Loucy (cell line): Measurements from ENCODE around the gene SERAC1.

Experiments
- H2AFZ ChIP-seq: fragments of 200-600 bp; sonication (generic); 2 replicates; pipeline ENCODE4 v1.6.0; 2016; ENCODE audit warnings: antibody characterized with exemption, mild to moderate bottlenecking, low read length, moderate library complexity
- H3F3A ChIP-seq: fragments of 200-600 bp; 2 replicates; pipeline ENCODE4 v1.6.0; 2016; ENCODE audit warnings: antibody characterized with exemption, low read depth, mild to moderate bottlenecking
- H3K27me3 ChIP-seq: fragments of 200-600 bp; sonication (generic); 2 replicates; pipeline ENCODE4 v1.6.1; 2014; ENCODE audit warnings: low read length, mild to moderate bottlenecking; ENCODE audit not compliant: insufficient read depth, poor library complexity, severe bottlenecking
- H3K36me3 ChIP-seq: fragments of 200-600 bp; sonication (generic); 2 replicates; pipeline ENCODE4 v1.6.1; 2016; ENCODE audit warnings: low read length; ENCODE audit not compliant: insufficient read depth
- H3K4me1 ChIP-seq: fragments of 200-600 bp; sonication (generic); 2 replicates; pipeline ENCODE4 v1.5.1; 2014; ENCODE audit warnings: low read length, mild to moderate bottlenecking; ENCODE audit not compliant: insufficient read depth, poor library complexity, severe bottlenecking
- H3K4me2 ChIP-seq: fragments of 200-600 bp; sonication (generic); 2 replicates; pipeline ENCODE4 v1.6.0; 2014; ENCODE audit warnings: antibody characterized with exemption, low read length, low read depth, mild to moderate bottlenecking; ENCODE audit not compliant: poor library complexity, severe bottlenecking
- H3K4me3 ChIP-seq: fragments of 200-600 bp; sonication (generic); 2 replicates; pipeline ENCODE4 v1.5.1; 2014; ENCODE audit warnings: low read length, mild to moderate bottlenecking, mixed read lengths; ENCODE audit not compliant: poor library complexity, severe bottlenecking
- H3K79me2 ChIP-seq: fragments of 200-600 bp; sonication (generic); 2 replicates; pipeline ENCODE4 v1.6.1; 2014; ENCODE audit warnings: low read length; ENCODE audit not compliant: insufficient read depth
- H3K9ac ChIP-seq: fragments of 200-600 bp; sonication (generic); 2 replicates; pipeline ENCODE4 v1.6.0; 2014; ENCODE audit warnings: mild to moderate bottlenecking, low read depth, low read length, moderate library complexity; ENCODE audit not compliant: poor library complexity, severe bottlenecking
- H3K9me2 ChIP-seq: fragments of 200-600 bp; sonication (generic); replicated peaks from 2 replicates; pipeline ENCODE4 v1.6.1; 2016; ENCODE audit warnings: low read depth, low read length, mixed read lengths
- H3K9me3 ChIP-seq: fragments of 200-600 bp; sonication (generic); 2 replicates; pipeline ENCODE4 v1.6.1; 2014; ENCODE audit warnings: mild to moderate bottlenecking, antibody characterized with exemption, low read length, low read depth; ENCODE audit not compliant: insufficient read depth
- H4K20me1 ChIP-seq: fragments of 200-600 bp; sonication (generic); 2 replicates; pipeline ENCODE4 v1.6.0; 2014; ENCODE audit warnings: antibody characterized with exemption, low read length, mild to moderate bottlenecking; ENCODE audit not compliant: insufficient read depth, poor library complexity, severe bottlenecking
- CTCF ChIP-seq: fragments of 200-600 bp; sonication (generic); conservative IDR thresholded peaks from 2 replicates; pipeline ENCODE4 v1.5.1; 2014; ENCODE audit warnings: mild to moderate bottlenecking, antibody characterized with exemption, low read length
- EZH2phosphoT487 ChIP-seq: fragments of 200-600 bp; IDR thresholded peaks from 2 replicates; pipeline ENCODE4 v1.6.1; 2018; ENCODE audit warnings: antibody characterized with exemption, mild to moderate bottlenecking, moderate library complexity, borderline replicate concordance

SERAC1 gene

GRCh38 chr6:158142789-158143188 is 25.3 kb downstream of the SERAC1 start:
- no peaks in the 10 kb centered on the region for H3K79me2 ChIP-seq
- H3F3A ChIP-seq, result no peaks in the 10 kb centered on the region
- H3K4me1 ChIP-seq, result no peaks in the 10 kb centered on the region
- H2AFZ ChIP-seq, result no peak overlapping the region
- TF ChIP-seq CTCF, result no peak
- TF ChIP-seq EZH2phosphoT487, result no peak
- H3K9me2 ChIP-seq, result no peaks in the 10 kb centered on the region
- H3K27me3 ChIP-seq, result no peaks in the 10 kb centered on the region
- no peak overlapping the region for H3K4me2 ChIP-seq
- H3K36me3 ChIP-seq, result peaks cover 32% of the 10 kb centered on the region; the same call in 1 of the 2 replicates
- H3K9ac ChIP-seq, result no peak overlapping the region
- H3K4me3 ChIP-seq, result no peak overlapping the region
- H3K9me3 ChIP-seq, result no peaks in the 10 kb centered on the region
- H4K20me1 ChIP-seq, result no peaks in the 10 kb centered on the region

GRCh38 chr6:158131926-158132325 is 36.1 kb downstream of the SERAC1 start:
- Histone ChIP-seq H2AFZ (no peak overlapping the region), H3K79me2 (no peaks in the 10 kb centered on the region), H3K4me2 (no peak overlapping the region), H3K4me1 (no peaks in the 10 kb centered on the region), H3F3A (no peaks in the 10 kb centered on the region), H4K20me1 (no peaks in the 10 kb centered on the region), H3K9me3 (no peaks in the 10 kb centered on the region), H3K27me3 (no peaks in the 10 kb centered on the region), H3K36me3 (peaks cover 10% of the 10 kb centered on the region; the same call in 1 of the 2 replicates), H3K9ac (no peak overlapping the region), H3K9me2 (no peaks in the 10 kb centered on the region), H3K4me3 (no peak overlapping the region)
- TF ChIP-seq CTCF (peak; percentile 66), EZH2phosphoT487 (no peak)

GRCh38 chr6:158125271-158125670 is 42.8 kb downstream of the SERAC1 start:
- H3K79me2 ChIP-seq, result no peaks in the 10 kb centered on the region
- no peak overlapping the region for H2AFZ ChIP-seq
- H3F3A ChIP-seq, result no peaks in the 10 kb centered on the region
- H3K9ac ChIP-seq, result no peak overlapping the region
- H3K4me1 ChIP-seq, result no peaks in the 10 kb centered on the region
- H3K36me3 ChIP-seq, result peaks cover 40% of the 10 kb centered on the region
- H3K27me3 ChIP-seq, result no peaks in the 10 kb centered on the region
- TF ChIP-seq CTCF (no peak), EZH2phosphoT487 (no peak)
- no peaks in the 10 kb centered on the region for H3K9me2 ChIP-seq
- no peaks in the 10 kb centered on the region for H4K20me1 ChIP-seq
- no peaks in the 10 kb centered on the region for H3K9me3 ChIP-seq
- no peak overlapping the region for H3K4me3 ChIP-seq
- no peak overlapping the region for H3K4me2 ChIP-seq
